ENCODE measurements around the gene LHPP.

Gene LHPP

DNA sequence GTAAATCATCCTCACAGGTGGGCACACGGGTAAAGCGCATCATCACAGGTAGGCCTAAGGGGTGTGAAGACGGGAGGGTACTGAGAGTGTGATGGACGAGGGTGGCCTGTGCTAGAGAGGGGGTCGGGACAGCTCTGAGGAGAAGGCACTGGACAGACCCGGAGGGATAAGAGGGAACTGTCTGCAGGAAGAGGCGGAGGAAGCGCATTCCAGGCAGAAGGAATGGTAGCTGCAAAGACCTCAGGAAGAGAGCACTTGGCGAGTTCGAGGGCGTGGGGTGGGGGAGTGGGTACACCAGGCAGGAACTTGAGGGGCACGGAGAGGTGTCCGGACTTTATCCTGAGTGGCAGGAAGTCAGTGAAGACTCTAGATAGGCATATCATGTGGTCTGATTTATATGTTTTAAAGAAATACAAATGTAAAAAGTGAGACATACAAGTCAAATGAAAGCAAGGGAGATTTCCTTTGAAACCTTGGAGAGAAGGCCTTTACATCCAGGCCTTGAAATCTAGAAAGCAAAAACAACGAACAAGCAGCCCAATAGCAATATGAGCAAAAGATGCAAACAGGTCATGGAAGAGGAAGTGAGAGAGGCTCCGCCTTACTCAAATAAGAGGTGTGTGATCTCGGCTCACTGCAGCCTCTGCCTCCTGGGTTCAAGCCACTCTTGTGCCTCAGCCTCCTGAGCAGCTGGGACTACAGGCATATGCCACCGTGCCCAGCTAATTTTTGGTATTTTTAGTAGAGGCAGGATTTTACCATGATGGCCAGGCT is 3.6 kb downstream of the LHPP start:
- TF ChIP-seq TCF4 (CRISPR knock-in tag; IDR thresholded peaks at IDR 0.05; ENCODE audit: borderline replicate concordance): no peak
- TF ChIP-seq BACH2 (CRISPR knock-in tag; IDR thresholded peaks at IDR 0.05; ENCODE audit: borderline replicate concordance): no peak
- no peak for TF ChIP-seq ZNF8 (CRISPR knock-in tag; IDR thresholded peaks at IDR 0.05)
- no peak for TF ChIP-seq ZFP3 (CRISPR knock-in tag; IDR thresholded peaks at IDR 0.05)
- TF ChIP-seq RARB (CRISPR knock-in tag; IDR thresholded peaks at IDR 0.05): no peak
- TF ChIP-seq, protein P1, sequence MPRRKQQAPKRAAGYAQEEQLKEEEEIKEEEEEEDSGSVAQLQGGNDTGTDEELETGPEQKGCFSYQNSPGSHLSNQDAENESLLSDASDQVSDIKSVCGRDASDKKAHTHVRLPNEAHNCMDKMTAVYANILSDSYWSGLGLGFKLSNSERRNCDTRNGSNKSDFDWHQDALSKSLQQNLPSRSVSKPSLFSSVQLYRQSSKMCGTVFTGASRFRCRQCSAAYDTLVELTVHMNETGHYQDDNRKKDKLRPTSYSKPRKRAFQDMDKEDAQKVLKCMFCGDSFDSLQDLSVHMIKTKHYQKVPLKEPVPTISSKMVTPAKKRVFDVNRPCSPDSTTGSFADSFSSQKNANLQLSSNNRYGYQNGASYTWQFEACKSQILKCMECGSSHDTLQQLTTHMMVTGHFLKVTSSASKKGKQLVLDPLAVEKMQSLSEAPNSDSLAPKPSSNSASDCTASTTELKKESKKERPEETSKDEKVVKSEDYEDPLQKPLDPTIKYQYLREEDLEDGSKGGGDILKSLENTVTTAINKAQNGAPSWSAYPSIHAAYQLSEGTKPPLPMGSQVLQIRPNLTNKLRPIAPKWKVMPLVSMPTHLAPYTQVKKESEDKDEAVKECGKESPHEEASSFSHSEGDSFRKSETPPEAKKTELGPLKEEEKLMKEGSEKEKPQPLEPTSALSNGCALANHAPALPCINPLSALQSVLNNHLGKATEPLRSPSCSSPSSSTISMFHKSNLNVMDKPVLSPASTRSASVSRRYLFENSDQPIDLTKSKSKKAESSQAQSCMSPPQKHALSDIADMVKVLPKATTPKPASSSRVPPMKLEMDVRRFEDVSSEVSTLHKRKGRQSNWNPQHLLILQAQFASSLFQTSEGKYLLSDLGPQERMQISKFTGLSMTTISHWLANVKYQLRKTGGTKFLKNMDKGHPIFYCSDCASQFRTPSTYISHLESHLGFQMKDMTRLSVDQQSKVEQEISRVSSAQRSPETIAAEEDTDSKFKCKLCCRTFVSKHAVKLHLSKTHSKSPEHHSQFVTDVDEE (CRISPR knock-in tag; IDR thresholded peaks at IDR 0.05): no peak
- no peak for TF ChIP-seq ESRRG (CRISPR knock-in tag; IDR thresholded peaks at IDR 0.05)
- no peak for TF ChIP-seq ISL1 (CRISPR knock-in tag; IDR thresholded peaks at IDR 0.05)
- TF ChIP-seq TOX (CRISPR knock-in tag; IDR thresholded peaks at IDR 0.05; ENCODE audit: borderline replicate concordance): no peak
- TF ChIP-seq ZC3H10 (CRISPR knock-in tag; IDR thresholded peaks at IDR 0.05): no peak
- TF ChIP-seq, protein P2, sequence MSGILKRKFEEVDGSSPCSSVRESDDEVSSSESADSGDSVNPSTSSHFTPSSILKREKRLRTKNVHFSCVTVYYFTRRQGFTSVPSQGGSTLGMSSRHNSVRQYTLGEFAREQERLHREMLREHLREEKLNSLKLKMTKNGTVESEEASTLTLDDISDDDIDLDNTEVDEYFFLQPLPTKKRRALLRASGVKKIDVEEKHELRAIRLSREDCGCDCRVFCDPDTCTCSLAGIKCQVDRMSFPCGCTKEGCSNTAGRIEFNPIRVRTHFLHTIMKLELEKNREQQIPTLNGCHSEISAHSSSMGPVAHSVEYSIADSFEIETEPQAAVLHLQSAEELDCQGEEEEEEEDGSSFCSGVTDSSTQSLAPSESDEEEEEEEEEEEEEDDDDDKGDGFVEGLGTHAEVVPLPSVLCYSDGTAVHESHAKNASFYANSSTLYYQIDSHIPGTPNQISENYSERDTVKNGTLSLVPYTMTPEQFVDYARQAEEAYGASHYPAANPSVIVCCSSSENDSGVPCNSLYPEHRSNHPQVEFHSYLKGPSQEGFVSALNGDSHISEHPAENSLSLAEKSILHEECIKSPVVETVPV (CRISPR knock-in tag; IDR thresholded peaks at IDR 0.05): no peak
- TF ChIP-seq, protein P3, sequence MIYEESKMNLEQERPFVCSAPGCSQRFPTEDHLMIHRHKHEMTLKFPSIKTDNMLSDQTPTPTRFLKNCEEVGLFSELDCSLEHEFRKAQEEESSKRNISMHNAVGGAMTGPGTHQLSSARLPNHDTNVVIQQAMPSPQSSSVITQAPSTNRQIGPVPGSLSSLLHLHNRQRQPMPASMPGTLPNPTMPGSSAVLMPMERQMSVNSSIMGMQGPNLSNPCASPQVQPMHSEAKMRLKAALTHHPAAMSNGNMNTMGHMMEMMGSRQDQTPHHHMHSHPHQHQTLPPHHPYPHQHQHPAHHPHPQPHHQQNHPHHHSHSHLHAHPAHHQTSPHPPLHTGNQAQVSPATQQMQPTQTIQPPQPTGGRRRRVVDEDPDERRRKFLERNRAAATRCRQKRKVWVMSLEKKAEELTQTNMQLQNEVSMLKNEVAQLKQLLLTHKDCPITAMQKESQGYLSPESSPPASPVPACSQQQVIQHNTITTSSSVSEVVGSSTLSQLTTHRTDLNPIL (CRISPR knock-in tag; IDR thresholded peaks at IDR 0.05; ENCODE audit: low read depth): no peak
- no peak for TF ChIP-seq ARNTL (CRISPR knock-in tag; IDR thresholded peaks at IDR 0.05; ENCODE audit: borderline replicate concordance, low read depth)
- no peak for TF ChIP-seq ZFP30 (CRISPR knock-in tag; IDR thresholded peaks at IDR 0.05)
- TF ChIP-seq OSR1 (CRISPR knock-in tag; IDR thresholded peaks at IDR 0.05): no peak
- TF ChIP-seq, protein P4, sequence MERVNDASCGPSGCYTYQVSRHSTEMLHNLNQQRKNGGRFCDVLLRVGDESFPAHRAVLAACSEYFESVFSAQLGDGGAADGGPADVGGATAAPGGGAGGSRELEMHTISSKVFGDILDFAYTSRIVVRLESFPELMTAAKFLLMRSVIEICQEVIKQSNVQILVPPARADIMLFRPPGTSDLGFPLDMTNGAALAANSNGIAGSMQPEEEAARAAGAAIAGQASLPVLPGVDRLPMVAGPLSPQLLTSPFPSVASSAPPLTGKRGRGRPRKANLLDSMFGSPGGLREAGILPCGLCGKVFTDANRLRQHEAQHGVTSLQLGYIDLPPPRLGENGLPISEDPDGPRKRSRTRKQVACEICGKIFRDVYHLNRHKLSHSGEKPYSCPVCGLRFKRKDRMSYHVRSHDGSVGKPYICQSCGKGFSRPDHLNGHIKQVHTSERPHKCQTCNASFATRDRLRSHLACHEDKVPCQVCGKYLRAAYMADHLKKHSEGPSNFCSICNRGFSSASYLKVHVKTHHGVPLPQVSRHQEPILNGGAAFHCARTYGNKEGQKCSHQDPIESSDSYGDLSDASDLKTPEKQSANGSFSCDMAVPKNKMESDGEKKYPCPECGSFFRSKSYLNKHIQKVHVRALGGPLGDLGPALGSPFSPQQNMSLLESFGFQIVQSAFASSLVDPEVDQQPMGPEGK (CRISPR knock-in tag; IDR thresholded peaks at IDR 0.05; ENCODE audit: borderline replicate concordance): no peak
- no peak for TF ChIP-seq GLIS3 (CRISPR knock-in tag; IDR thresholded peaks at IDR 0.05)
- no peak for TF ChIP-seq ZNF70 (CRISPR knock-in tag; IDR thresholded peaks at IDR 0.05)
- no peak for ATAC-seq

DNA sequence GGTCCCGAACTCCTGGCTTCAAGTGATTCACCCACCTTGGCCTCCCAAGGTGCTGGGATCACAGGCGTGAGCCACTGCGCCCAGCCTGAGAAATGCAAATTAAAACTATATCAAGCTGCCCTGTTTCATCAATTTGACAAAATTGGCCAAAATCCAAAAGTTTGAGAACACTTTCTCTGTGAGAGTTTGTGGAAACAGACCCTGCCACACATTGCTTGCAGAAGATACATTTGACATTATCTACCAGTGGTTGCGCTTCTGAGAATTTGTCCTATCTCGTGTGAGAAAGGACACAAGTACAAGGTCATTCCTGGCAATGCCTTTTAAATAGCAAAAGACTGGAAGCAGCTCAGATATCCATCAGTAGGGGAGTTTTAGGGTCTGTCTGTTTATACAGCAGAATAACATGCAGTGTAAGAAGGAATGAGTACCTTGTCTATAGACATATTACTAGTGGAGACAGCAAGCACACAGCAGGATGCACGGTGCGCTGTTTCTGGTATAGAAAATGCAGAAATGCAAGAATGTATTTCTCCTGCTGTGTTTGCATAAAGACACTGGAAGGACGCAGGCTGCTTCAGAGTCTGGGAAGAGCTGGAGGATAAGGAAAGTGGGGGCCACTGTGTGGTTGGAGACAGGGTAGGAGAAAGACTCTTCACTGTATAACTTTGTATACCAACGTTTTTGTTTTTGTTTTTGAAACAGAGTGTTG is 4.3 kb downstream of the LHPP start:
- no peak for TF ChIP-seq BACH2 (CRISPR knock-in tag; IDR thresholded peaks at IDR 0.05; ENCODE audit: borderline replicate concordance)

DNA sequence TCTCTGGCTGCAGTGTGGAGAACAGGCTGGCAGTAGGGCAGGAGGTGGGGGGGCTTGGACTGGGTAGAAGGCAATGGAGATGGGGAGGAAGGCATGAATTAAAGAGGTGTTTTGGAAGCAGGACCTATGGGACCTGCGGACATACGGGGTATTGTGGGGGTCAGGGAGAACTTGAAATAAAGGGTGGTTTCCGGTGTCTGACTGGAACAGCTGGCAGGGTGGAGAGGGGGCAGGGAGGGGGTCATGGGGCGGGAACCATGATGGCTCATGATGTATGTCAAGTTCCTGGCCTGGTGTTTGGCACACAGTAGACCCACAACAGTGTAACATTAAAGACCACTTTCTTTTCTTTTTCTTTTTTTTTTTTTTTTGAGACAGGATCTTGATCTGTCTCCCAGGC is 5.5 kb downstream of the LHPP start:
- ATAC-seq: no peak
- no peak for TF ChIP-seq GLIS3 (CRISPR knock-in tag; IDR thresholded peaks at IDR 0.05)
- no peak for TF ChIP-seq ZFP30 (CRISPR knock-in tag; IDR thresholded peaks at IDR 0.05)
- TF ChIP-seq, protein P2 (CRISPR knock-in tag; IDR thresholded peaks at IDR 0.05): no peak
- TF ChIP-seq TOX (CRISPR knock-in tag; IDR thresholded peaks at IDR 0.05; ENCODE audit: borderline replicate concordance): no peak
- no peak for TF ChIP-seq ZNF8 (CRISPR knock-in tag; IDR thresholded peaks at IDR 0.05)
- no peak for TF ChIP-seq SNAI2 (CRISPR knock-in tag; IDR thresholded peaks at IDR 0.05)
- no peak for TF ChIP-seq ESRRG (CRISPR knock-in tag; IDR thresholded peaks at IDR 0.05)
- TF ChIP-seq, protein P5, sequence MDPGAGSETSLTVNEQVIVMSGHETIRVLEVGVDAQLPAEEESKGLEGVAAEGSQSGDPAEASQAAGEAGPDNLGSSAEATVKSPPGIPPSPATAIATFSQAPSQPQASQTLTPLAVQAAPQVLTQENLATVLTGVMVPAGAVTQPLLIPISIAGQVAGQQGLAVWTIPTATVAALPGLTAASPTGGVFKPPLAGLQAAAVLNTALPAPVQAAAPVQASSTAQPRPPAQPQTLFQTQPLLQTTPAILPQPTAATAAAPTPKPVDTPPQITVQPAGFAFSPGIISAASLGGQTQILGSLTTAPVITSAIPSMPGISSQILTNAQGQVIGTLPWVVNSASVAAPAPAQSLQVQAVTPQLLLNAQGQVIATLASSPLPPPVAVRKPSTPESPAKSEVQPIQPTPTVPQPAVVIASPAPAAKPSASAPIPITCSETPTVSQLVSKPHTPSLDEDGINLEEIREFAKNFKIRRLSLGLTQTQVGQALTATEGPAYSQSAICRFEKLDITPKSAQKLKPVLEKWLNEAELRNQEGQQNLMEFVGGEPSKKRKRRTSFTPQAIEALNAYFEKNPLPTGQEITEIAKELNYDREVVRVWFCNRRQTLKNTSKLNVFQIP (CRISPR knock-in tag; IDR thresholded peaks at IDR 0.05; ENCODE audit: borderline replicate concordance, low read depth): no peak
- TF ChIP-seq ZC3H10 (CRISPR knock-in tag; IDR thresholded peaks at IDR 0.05): no peak
- no peak for TF ChIP-seq PPARA (CRISPR knock-in tag; IDR thresholded peaks at IDR 0.05; ENCODE audit: borderline replicate concordance)
- no peak for TF ChIP-seq ZNF565 (CRISPR knock-in tag; conservative IDR thresholded peaks at IDR 0.05; ENCODE audit: low read depth)
- TF ChIP-seq, protein P3 (CRISPR knock-in tag; IDR thresholded peaks at IDR 0.05; ENCODE audit: low read depth): no peak
- TF ChIP-seq RARB (CRISPR knock-in tag; IDR thresholded peaks at IDR 0.05): no peak
- no peak for TF ChIP-seq OSR1 (CRISPR knock-in tag; IDR thresholded peaks at IDR 0.05)
- TF ChIP-seq BACH2 (CRISPR knock-in tag; IDR thresholded peaks at IDR 0.05; ENCODE audit: borderline replicate concordance): no peak

More for the DNA sequence above, 4.3 kb downstream of the LHPP start:
- ATAC-seq: no peak

All from SK-N-SH treated with all-trans-retinoic acid at 6 μM for 48 hours (cell line).